Heart left ventricle (tissue), 16 donors: ENCODE data around the gene ITGB4. TPM values are rescaled to one million over a fixed set of nuclear protein-coding genes. Genes with fewer than 3 reads are reported as not detected.

Experiments
- ATAC-seq, 4 donors: fragments of 200-7000 bp; cut with Tn5 transposase; one replicate each; pipeline ENCODE4 v1.9.1; 2020 to 2022; ENCODE audit warnings: moderate library complexity in 4 of 4, mild to moderate bottlenecking in 3 of 4, moderate number of reproducible peaks in 1 of 4
- DNase-seq, 5 donors: peaks; one replicate each; pipeline ENCODE4 v3.0.0-alpha.2; 2020
- H3K27ac ChIP-seq, 12 donors: fragments of 200-600 bp; sonication (generic) in 4 of 12; one replicate each; pipeline versions ENCODE4 v1.5.0 to v1.8.0; 2016 to 2022; ENCODE audit warnings: mild to moderate bottlenecking in 2 of 12
- H3K27me3 ChIP-seq, 9 donors: fragments of 200-600 bp; sonication (generic) in 2 of 9; one replicate each; pipeline versions ENCODE4 v1.5.1 to v1.8.0; 2016 to 2022; ENCODE audit warnings: mild to moderate bottlenecking in 3 of 9
- H3K36me3 ChIP-seq, 9 donors: fragments of 200-600 bp; sonication (generic) in 2 of 9; one replicate each; pipeline versions ENCODE4 v1.5.0 to v1.8.0; 2018 to 2022; ENCODE audit warnings: mild to moderate bottlenecking in 2 of 9
- H3K4me1 ChIP-seq, 12 donors: fragments of 200-600 bp; sonication (generic) in 4 of 12; one replicate each; pipeline versions ENCODE4 v1.5.0 to v1.8.0; 2016 to 2022; ENCODE audit warnings: mild to moderate bottlenecking in 3 of 12
- H3K4me3 ChIP-seq, 12 donors: fragments of 200-600 bp; sonication (generic) in 4 of 12; one replicate each; pipeline versions ENCODE4 v1.5.0 to v1.8.0; 2017 to 2022; ENCODE audit warnings: mild to moderate bottlenecking in 9 of 12, moderate library complexity in 4 of 12
- H3K9me3 ChIP-seq, 12 donors: fragments of 200-600 bp; sonication (generic) in 4 of 12; one replicate each; pipeline versions ENCODE4 v1.5.0 to v1.8.0; 2016 to 2022; ENCODE audit warnings: mild to moderate bottlenecking in 1 of 12
- CTCF ChIP-seq, 12 donors: fragments of 200-600 bp; sonication (generic) in 4 of 12; IDR thresholded peaks; one replicate each; pipeline versions ENCODE4 v1.5.0 to v1.8.0; 2018 to 2022; ENCODE audit warnings: antibody characterized with exemption in 12 of 12, mild to moderate bottlenecking in 5 of 12
- POLR2A ChIP-seq, 2 donors: fragments of 450-650 bp; IDR thresholded peaks; one replicate each; pipeline ENCODE4 v1.6.1; 2017; ENCODE audit warnings: antibody characterized with exemption in 2 of 2, mild to moderate bottlenecking in 2 of 2, moderate library complexity in 2 of 2
- WGBS, 4 donors: extraction: QIAGEN DNeasy Blood & Tissue Kit in 2 of 4; methylation state at CpG; one replicate each; pipeline versions ENCODE4 v1.1.5 to v1.1.7; 2013 to 2018; 5-methylcytosine and 5-hydroxymethylcytosine counted together
- intact Hi-C, 10 donors: fragments of 100-400 bp; cut with DNase I; formaldehyde crosslinking; loops; one replicate each; pipeline versions ENCODE4 v1.11.1 to v1.14.2; 2022
- polyA plus RNA-seq, 2 donors: library from polyadenylated mRNA; stranded (reverse); fragments of 200-250 nt; gene quantifications; one replicate each; pipeline ENCODE4 v1.2.3, GENCODE V29; 2013
- total RNA-seq, 9 donors: library from RNA; depleted of rRNA in 2 of 9; stranded (reverse); fragments of >200 nt in 2 of 9; fragmentation: NEBNext Ultra II Directional in 3 of 9; extraction: Animal tissue kit (Norgen Biotek cat#: 25700) in 3 of 9; gene quantifications; one replicate each; pipeline versions ENCODE4 v1.1.0 to v1.2.4, GENCODE V29; 2016 to 2023
- donor health status: ischemic (EF 13 %, LVEDD 7.1; RV severe dilation, severe dysfunction).
- donor health status: healthy with polysubstance abuse.
- donor health status: DM: no; HTN: yes; CAD: no.
- donor health status: DM: no; HTN: no; CAD: no.
- donor health status: ischemic (EF 25% LVEDD 6.9; RV normal size, moderate dysfunction).
- donor health status: ischemic (EF 25% LVEDD 5.7; RV mildly dilated, moderate dysfunction).
- donor health status: healthy.
- donor health status: DM: yes; HTN: yes; CAD: no.
- donor health status: ischemic (EF 35%, LVEDD 5.7; RV mildly dilated, moderate dysfunction).
- donor health status: nonischemic (EF 11% LVEDD 7.7; RV severe dilation, severe dysfunction).
- donor health status: DM: yes; HTN: yes; CAD: no.
- donor health status: PGD.
- donor health status: ischemic (EF 29% LVEDD 5.4; RV normal size, mild dysfunction).
- donor health status: nonischemic (EF 23%, LVEDD 6.1; RV moderate dilation, normal function).

Gene ITGB4
- total and polyA plus RNA-seq, 11 donors: 4.0 to 26.8 (median 10.0) TPM

- Histone ChIP-seq H3K27me3 (no peaks in the 10 kb centered on the region), H3K9me3 (no peaks in the 10 kb centered on the region), H3K4me1 (peaks cover 4 to 56% (median 36%) of the 10 kb centered on the region in 12 donors), H3K27ac (peak within 1 kb of the TSS; percentile 94 to 100 (median 99)), H3K36me3 (peaks cover 0 to 7% (median 0%) of the 10 kb centered on the region in 9 donors), H3K4me3 (peak within 1 kb of the TSS; percentile 45 to 89 (median 75))
- TF ChIP-seq POLR2A (IDR thresholded peaks at IDR 0.05): peak in 1 of 2 donors; percentile 59
- TF ChIP-seq CTCF (IDR thresholded peaks at IDR 0.05): no peak
- intact Hi-C loops: loop anchor here in 4 of 10 donors (2.0 to 10.0 kb wide), 6 partner anchors 24 to 110 kb away; partner anchors contain the start of genes TRIM65 (in 1 of the 4) and WBP2 (in 1 of the 4)
- 0% methylated on average over 11 to 45 of the region's 45 CpGs for WGBS, 4 donors
- peak; percentile 91 to 94 (median 93) for ATAC-seq
- DNase-seq: peak; percentile 97 to 99 (median 98)
Measured at GRCh38 chr17:75784473-75785015, 63.3 kb downstream of the ITGB4 start, which contains the start of gene UNK. TSS of gene UNK (plus strand) at chr17:75784806. CDS start at chr17:75784881, 75 bp downstream.

- no peaks in the 10 kb centered on the region for H3K9me3 ChIP-seq
- ATAC-seq: peak; percentile 80 to 95 (median 92)
- peak overlapping the region; percentile 94 to 100 (median 99) for H3K27ac ChIP-seq
- intact Hi-C loops: loop anchor here in 4 of 10 donors (2.0 to 10.0 kb wide), 6 partner anchors 24 to 110 kb away; partner anchors contain the start of genes TRIM65 (in 1 of the 4) and WBP2 (in 1 of the 4)
- peak; percentile 92 to 95 (median 93) for DNase-seq
- H3K4me3 ChIP-seq: peak overlapping the region; percentile 45 to 89 (median 75)
- 3 to 10% (median 5%) methylated on average over 13 to 43 of the region's 43 CpGs for WGBS, 4 donors
- H3K36me3 ChIP-seq: peaks cover 0 to 7% (median 0%) of the 10 kb centered on the region in 9 donors
- TF ChIP-seq CTCF (IDR thresholded peaks at IDR 0.05) (no peak), POLR2A (IDR thresholded peaks at IDR 0.05) (peak in 1 of 2 donors; percentile 52)
- no peaks in the 10 kb centered on the region for H3K27me3 ChIP-seq
- peaks cover 1 to 52% (median 35%) of the 10 kb centered on the region in 12 donors for H3K4me1 ChIP-seq
Measured at GRCh38 chr17:75785016-75785890, 64.0 kb downstream of the ITGB4 start.

GRCh38 chr17:75791254-75791653 lies 70.0 kb downstream of the ITGB4 start:
- TF ChIP-seq POLR2A (IDR thresholded peaks at IDR 0.05) (no peak), CTCF (IDR thresholded peaks at IDR 0.05) (no peak)
- Histone ChIP-seq H3K4me3 (no peak overlapping the region), H3K27ac (no peak overlapping the region), H3K4me1 (peaks cover 0 to 26% (median 9%) of the 10 kb centered on the region in 12 donors), H3K27me3 (no peaks in the 10 kb centered on the region), H3K9me3 (no peaks in the 10 kb centered on the region), H3K36me3 (peaks cover 0 to 46% (median 29%) of the 10 kb centered on the region in 9 donors)
- ATAC-seq: no peak
- no peak for DNase-seq
- whole genome bisulfite sequencing, 4 donors: 89 to 92% (median 90%) methylated on average over 6 of the region's 6 CpGs
- intact Hi-C loops: loop anchor here in 1 of 10 donors (5.0 kb wide), 1 partner anchor 46 kb away; no protein-coding TSS in a partner anchor
